KOPT-K1 (cell line): ENCODE measurements around the gene TLR6.

Experiments used
- H3K27ac ChIP-seq: fragments of 200-600 bp; sonication (generic); 2 replicates; pipeline ENCODE4 v1.5.1; 2016; ENCODE audit warnings: antibody characterized with exemption, mild to moderate bottlenecking, low read depth, low read length; ENCODE audit not compliant: poor library complexity, severe bottlenecking
- H3K36me3 ChIP-seq: fragments of 200-600 bp; sonication (generic); 2 replicates; pipeline ENCODE4 v1.5.1; 2017; ENCODE audit warnings: antibody characterized with exemption, mild to moderate bottlenecking, low read length, moderate library complexity; ENCODE audit not compliant: insufficient read depth
- H3K9me3 ChIP-seq: fragments of 200-600 bp; sonication (generic); 2 replicates; pipeline ENCODE4 v1.5.1; 2017; ENCODE audit warnings: antibody characterized with exemption, low read length, mild to moderate bottlenecking; ENCODE audit not compliant: insufficient read depth, poor library complexity, severe bottlenecking

TLR6 gene

DNA sequence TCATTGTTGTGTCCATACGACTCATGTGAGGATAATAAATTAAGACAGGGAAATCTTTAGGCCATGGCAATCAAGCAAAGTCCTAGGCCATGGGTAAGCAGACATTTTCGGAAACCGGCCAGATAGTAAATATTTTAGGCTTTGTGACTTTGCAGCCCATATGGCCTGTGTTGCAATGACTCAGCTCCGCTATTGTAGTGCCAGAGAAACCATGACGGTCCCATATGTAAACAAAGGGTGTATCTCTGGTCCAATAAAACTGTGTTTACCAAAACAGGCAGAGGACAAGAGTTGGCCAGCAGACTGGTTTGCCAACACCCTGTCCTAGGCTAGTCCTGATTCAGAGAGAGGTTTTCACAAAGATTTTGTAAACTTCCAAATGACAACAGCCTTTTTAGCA lies 16.0 kb upstream of the TLR6 start:
- H3K27ac ChIP-seq, result no peak overlapping the region
- H3K36me3 ChIP-seq, result no peaks in the 10 kb centered on the region
- H3K9me3 ChIP-seq, result no peaks in the 10 kb centered on the region

DNA sequence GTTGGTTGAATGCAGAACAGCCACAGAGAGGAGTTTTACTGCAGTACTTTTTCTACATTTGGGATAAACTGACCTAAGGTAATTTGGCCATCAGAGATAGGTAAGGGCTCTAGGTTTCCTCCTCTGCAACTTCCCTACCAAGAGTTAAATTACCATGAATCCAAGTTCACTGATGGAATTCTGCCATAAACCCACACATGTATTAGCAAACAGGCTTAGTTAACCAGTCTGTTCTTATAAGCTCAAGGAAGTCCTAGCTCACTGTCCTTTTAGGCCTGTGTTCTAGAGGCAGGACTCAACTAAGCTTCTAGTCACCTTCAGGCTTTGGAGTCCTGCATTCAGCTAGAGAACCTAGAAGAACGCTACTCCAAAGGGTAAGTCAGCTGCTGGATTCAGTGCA lies 15.0 kb upstream of the TLR6 start:
- Histone ChIP-seq H3K9me3 (no peaks in the 10 kb centered on the region), H3K36me3 (no peaks in the 10 kb centered on the region), H3K27ac (no peak overlapping the region)

DNA sequence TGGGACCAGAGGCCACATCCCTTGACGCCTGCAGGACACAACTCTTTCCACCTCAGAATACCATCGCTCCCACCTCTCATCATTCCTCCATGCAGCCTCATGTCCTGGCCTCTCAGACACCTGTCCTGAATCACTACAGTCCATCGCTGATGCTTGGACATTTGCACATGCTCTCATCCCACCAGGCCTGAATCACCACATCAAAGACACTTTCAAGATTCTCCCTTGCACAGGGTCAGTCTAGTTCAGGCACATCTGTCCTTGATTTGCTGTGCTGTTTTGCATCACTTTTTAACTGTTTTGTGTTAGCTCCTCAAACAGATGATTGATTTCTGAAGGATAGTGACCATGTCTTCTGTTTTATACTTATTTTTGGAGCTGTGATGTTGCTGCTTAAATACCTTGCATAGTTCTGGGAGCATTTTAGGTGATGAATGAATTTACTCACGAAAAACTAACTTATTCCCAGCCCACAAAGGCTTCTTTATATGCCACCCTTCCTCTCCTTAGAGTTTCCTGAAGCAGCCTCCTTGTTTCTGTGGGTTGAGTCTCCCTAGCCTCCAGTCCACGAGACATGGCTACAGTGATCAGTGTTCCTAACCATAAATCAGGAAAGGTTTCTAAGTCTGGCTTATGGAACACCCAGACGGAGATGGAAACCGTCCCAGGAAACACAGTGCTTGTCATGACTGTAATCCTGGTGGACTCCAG lies 13.6 kb upstream of the TLR6 start:
- Histone ChIP-seq H3K27ac (no peak overlapping the region), H3K36me3 (no peaks in the 10 kb centered on the region), H3K9me3 (no peaks in the 10 kb centered on the region)

DNA sequence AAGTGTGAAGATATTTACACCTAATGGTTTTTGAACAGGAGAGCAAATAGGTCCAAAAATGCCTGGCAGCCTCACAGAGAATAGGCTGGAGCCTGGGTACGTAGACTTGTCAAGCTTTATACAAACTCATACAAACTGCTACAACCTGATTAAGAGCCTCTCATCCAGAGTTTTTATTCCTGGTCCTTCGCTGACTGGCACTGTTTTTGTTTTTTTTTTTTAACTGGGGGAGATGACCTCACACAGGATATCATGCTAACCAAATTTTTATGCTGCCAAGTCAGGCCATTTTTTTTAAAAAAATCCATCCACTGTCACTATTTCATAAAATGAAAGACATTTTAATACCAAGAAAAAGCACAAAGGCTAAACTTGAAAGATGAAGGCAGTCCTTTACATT lies 12.9 kb upstream of the TLR6 start:
- Histone ChIP-seq H3K36me3 (no peaks in the 10 kb centered on the region), H3K9me3 (no peaks in the 10 kb centered on the region), H3K27ac (no peak overlapping the region)

DNA sequence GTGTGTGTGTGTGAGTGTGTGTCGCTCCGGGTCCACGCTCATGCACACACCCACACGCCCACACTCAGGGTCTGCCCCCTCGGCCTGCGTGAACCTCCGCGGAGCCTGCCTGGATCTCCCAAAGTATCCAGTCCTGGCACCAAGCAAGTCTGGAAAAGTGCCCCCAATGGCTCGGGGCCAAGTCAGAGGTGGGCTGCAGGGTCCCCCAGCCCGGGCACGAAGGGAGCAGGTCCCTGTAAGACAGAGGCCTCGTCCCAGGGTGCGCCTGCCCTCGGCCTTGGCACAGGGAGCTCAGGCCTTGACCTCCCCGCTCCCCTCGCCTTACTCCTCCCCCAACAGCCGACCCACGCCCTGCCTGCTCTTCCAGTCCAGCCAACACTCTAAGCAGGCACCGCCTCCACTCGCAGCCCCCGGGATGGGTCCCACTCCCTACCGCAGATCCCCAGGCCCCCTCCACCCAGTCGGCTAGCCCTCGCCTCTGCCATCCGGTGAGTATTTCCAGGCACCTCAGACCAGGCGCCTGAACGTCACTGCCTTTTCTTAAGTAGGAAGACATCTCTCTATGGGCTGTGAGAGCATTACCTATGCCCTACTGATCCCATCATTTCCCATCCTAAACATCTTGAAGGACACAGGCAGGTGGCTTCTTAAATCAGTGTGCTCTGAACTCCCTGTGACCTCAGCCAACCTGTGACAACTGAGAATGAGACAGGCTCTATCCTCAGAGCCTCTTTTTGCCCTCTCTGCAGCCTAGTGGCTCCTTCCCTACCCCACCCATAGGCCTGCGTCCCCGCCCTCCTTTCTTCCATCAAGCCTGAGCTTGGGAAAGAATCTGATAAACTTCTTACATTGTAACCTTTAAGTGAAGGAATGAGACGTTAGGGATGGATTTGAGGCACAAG lies 11.7 kb upstream of the TLR6 start:
- H3K27ac ChIP-seq, result no peak overlapping the region
- H3K36me3 ChIP-seq, result no peaks in the 10 kb centered on the region
- H3K9me3 ChIP-seq, result no peaks in the 10 kb centered on the region

DNA sequence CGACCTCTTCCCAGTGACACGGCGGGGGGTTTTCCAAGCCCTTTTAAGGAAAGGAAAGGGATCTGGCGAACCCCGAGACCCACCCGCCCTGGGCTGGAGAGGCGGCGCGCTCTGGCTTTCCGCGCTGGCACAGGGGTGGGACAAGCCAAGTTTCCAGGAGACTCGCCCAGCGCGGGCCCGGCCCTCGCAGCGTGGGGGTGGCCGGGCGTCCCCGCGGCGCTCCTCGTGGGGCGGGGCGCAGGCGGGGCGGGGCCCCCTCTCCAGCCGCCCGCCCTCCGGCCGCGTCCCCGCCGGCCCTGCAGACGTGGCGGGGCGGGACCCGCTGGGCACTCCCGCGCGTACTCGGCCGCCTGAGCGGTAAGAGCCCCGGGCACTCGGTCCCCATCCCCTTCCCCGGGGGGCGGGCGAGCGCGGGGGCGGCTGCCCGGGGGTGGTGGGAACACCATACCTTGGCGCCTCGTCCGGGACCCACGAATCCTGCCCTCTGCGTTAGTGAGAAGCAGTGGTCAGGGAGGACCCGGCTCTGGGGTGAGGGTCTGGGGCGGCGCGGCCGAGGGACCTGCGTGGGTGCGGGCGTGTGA lies 11.0 kb upstream of the TLR6 start, which contains the start of gene FAM114A1:
Gene FAM114A1, plus strand, starts transcription at position 329 of the 581 bp plus-strand sequence. CDS start 10,273 bp downstream, outside the sequence.
- Histone ChIP-seq H3K27ac (no peak within 1 kb of the TSS), H3K9me3 (no peaks in the 10 kb centered on the region), H3K36me3 (no peaks in the 10 kb centered on the region)

DNA sequence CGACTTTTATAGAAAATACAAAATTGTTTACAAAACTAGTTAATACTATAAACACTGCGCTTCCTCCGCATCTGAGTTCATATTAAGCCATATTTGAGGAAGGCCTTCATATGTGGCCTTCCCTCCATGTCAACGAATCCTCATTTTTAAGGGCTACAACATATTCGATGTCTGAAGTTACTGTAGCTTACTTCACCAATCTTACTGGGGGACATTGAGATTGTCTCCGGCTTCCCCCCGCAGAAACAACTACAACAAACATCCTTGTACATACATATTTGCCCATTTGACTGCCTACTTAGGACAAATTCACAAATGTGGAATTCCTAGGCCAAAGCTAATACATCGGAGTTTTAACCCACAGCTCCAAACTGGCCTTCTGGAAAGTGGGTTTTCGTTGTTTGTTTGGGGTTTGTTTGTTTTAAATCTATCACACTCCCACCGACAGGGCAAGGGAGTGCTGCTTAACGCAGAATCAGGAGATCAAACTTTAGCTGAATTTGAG lies 10.4 kb upstream of the TLR6 start:
- no peaks in the 10 kb centered on the region for H3K36me3 ChIP-seq
- no peaks in the 10 kb centered on the region for H3K9me3 ChIP-seq
- no peak overlapping the region for H3K27ac ChIP-seq

DNA sequence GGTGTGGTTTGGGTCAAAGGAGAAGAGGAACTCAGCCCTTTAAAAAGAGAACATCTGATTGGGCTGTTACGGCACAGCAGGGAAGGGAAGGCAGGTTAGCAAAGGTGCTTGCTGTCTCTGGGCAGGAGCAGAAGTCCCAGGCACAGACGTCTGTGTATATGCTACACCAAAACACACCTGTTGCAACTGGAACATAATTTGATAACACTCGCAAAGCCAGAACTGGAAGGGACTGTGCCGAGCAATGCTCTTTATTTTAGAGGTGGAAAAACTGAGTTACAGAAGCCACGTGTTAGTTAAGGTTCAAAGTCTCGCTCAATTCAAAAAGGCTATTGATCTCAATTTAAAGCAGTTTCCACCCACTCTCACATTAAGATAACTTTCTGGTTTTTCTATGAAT lies 8.8 kb upstream of the TLR6 start:
- H3K36me3 ChIP-seq, result no peaks in the 10 kb centered on the region
- no peak overlapping the region for H3K27ac ChIP-seq
- H3K9me3 ChIP-seq, result no peaks in the 10 kb centered on the region

DNA sequence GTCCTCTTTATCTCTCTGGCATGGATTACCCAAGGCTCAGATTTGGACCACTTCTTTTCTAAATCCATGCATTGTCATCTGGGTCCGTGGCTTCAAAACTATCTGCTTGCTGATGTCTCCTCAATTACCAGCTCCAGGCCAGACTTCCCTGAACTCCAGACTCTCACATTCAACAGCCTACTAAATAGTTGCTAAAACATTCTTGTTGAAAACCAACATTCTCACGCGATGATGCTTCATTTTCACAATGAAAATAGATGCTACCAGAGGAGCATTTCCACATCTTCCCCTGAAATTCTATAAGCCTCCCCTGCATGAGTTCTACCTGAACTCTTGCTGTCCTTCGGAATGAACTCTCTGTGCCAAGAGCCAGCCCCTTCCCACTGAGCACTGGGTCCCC lies 5.2 kb upstream of the TLR6 start:
- H3K36me3 ChIP-seq, result no peaks in the 10 kb centered on the region
- H3K27ac ChIP-seq, result no peak overlapping the region
- H3K9me3 ChIP-seq, result no peaks in the 10 kb centered on the region

DNA sequence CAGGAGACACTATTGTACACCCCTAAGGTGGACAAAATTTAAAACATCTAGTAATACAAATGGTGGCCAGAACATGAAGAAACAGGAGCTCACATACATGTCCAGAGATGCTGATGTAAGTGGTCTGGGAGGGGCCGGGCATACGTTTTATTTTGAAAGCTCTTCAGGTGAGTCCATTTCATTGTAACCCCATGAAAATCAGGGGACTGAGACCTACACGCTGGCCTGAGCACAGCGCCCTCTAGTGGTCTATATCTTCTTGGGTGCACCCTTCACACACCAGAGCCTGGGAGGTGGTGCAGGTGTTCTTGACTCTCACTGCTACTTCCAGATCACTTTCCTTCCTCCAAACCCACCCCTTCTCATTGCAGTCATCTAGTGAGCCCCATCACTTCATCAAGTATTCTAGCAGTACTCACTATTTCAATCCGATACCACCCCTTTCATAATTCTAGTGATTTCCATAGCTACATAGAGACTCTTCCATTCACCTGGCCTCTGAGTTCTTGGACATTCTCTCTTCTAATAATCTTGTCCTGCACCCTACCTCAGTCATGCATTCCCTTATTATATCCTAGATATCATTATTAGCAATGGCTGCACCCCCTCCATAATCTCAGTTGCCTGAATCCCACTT lies 4.3 kb upstream of the TLR6 start:
- no peak overlapping the region for H3K27ac ChIP-seq
- H3K36me3 ChIP-seq, result no peaks in the 10 kb centered on the region
- H3K9me3 ChIP-seq, result no peaks in the 10 kb centered on the region

DNA sequence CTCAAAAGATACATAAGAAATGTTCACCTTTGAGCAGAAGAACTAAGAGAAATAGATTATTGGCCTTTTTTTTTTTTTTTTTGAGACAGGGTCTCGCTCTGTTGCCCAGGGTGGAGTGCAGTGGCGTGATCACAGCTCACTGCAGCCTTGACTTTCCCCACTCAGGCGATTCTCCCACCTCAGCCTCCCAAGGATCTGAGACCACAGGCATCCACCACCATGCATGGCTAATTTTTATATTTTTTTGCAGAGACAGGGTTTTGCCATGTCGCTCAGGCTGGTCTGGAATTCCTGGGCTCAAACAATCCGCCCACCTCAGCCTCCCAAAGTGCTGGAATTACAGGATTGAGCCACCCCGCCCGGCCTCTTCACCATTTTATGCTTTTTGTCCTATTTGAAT lies 2.9 kb upstream of the TLR6 start:
- no peaks in the 10 kb centered on the region for H3K9me3 ChIP-seq
- no peak overlapping the region for H3K27ac ChIP-seq
- no peaks in the 10 kb centered on the region for H3K36me3 ChIP-seq

DNA sequence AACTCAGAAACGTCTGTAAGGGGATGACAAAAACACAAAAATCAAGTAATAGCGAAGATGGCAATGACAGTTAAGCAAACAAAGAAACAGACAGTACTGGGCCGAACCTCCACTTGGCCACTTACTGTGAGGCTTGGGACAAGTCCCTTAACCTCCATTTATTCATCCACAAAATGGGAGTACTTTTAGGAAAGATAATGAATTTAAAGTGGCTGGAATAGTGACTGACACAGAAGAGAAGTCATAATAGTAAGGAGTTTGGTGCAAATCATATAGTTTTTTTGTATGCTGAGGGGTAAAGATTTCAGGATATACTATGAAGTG lies 1.4 kb upstream of the TLR6 start:
- Histone ChIP-seq H3K27ac (no peak overlapping the region), H3K9me3 (no peaks in the 10 kb centered on the region)

DNA sequence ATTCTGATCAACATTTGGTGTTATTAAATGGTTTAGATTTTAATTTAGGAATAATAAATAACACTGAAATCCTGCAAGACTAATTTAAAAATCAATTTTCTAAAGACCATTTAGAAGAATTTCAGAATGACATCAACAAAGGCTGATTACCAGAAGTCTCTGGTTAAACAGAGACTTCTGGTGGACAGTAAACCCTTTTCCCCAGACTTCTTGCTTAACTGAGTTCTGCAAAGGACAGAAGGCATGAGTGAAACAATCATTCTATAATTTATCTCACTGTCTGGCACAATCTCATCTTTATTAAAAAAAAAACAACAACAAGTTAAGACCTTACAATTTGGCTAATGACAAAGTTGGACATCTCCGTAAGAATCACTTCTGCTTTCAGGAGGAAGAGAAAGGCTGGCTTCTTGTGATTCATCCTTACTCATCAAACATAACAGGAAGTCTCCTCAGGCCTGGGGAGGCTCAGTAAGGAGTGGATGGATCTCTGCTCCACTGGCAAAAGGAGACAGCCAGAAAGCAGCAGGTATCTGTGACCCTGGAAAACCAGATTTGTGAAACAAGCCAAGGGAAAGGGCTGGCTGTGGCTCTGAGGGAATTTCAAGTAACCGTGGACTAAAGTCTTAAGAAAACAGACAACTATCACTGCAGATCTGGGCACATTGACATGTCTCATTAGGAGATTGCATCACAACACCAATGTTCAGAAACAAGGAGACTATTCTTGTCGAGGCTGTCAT lies 908 bp upstream of the TLR6 start:
- Histone ChIP-seq H3K27ac (no peak overlapping the region), H3K36me3 (no peaks in the 10 kb centered on the region), H3K9me3 (no peaks in the 10 kb centered on the region)

More for the DNA sequence above, 1.4 kb upstream of the TLR6 start:
- H3K36me3 ChIP-seq, result no peaks in the 10 kb centered on the region

DNA sequence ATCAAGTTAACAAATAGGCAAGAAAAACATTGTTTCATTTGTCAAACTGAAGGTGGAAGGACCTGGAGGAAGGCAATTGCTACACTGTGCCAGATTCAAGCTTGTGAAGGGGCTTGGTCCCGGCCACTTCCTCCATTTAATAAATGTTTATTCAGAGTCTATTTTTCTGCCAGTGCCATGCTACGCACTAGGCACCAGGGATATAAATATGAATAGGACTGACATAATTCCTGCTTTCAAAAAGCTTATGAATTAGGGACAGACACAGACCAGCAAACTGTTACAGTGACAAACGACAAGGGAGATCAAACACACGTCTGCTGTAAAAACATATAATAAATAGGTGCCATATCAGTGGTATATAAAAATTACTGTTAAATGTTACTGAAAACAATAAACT lies 571 bp downstream of the TLR6 start:
- no peaks in the 10 kb centered on the region for H3K36me3 ChIP-seq
- H3K9me3 ChIP-seq, result no peaks in the 10 kb centered on the region
- H3K27ac ChIP-seq, result peak overlapping the region; percentile 28
